ENCODE data around the gene SNTA1. TPM values are rescaled to one million over a fixed set of nuclear protein-coding genes. Genes with fewer than 3 reads are reported as not detected.

SNTA1 gene
- total RNA-seq, 4 donors from 2014 or later = 44.1 to 120 (median 95.6) TPM

GRCh38 chr20:33418033-33418432, 25.5 kb downstream of the SNTA1 start:
- DNase-seq (ENCODE audit: low spot score in 2 of 2) = no peak
- no peaks in the 10 kb centered on the region for H3K9me3 ChIP-seq
- no peak overlapping the region for H3K27ac ChIP-seq
- no peaks in the 10 kb centered on the region for H3K27me3 ChIP-seq
- TF ChIP-seq EP300 (IDR thresholded peaks at IDR 0.05) = no peak
- no peak for TF ChIP-seq POLR2A (IDR thresholded peaks at IDR 0.05)
- TF ChIP-seq, protein P1, sequence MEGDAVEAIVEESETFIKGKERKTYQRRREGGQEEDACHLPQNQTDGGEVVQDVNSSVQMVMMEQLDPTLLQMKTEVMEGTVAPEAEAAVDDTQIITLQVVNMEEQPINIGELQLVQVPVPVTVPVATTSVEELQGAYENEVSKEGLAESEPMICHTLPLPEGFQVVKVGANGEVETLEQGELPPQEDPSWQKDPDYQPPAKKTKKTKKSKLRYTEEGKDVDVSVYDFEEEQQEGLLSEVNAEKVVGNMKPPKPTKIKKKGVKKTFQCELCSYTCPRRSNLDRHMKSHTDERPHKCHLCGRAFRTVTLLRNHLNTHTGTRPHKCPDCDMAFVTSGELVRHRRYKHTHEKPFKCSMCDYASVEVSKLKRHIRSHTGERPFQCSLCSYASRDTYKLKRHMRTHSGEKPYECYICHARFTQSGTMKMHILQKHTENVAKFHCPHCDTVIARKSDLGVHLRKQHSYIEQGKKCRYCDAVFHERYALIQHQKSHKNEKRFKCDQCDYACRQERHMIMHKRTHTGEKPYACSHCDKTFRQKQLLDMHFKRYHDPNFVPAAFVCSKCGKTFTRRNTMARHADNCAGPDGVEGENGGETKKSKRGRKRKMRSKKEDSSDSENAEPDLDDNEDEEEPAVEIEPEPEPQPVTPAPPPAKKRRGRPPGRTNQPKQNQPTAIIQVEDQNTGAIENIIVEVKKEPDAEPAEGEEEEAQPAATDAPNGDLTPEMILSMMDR (IDR thresholded peaks at IDR 0.05) = no peak
- WGBS, 2 donors = 90 to 93% methylated on average over 3 of the region's 3 CpGs
- peaks cover 0 to 18% (median 0%) of the 10 kb centered on the region in 3 donors for H3K36me3 ChIP-seq
- H3K4me3 ChIP-seq = no peak overlapping the region
- H3K4me1 ChIP-seq = peaks cover 0 to 13% (median 2%) of the 10 kb centered on the region in 4 donors

DNA sequence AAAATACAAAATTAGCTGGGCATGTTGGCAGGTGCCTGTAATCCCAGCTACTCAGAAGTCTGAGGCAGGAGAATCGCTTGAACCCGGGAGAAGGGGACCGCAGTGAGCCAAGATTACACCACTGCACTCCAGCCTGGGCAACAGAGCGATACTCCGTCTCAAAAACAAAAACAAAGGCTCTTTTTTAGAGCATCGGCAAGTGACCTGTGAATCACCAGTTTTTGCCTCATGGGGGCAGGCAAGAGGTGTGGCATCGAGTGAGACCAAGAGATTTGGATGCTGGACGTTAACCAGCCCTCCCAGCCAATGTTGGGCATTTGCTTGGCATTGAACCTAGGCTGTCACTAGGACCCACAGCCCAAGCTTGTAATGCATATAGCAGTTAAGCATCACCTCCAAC, 27.6 kb downstream of the SNTA1 start:
- TF ChIP-seq, protein P1 (IDR thresholded peaks at IDR 0.05) = peak in 4 of 5 experiments; percentile 36 to 52 (median 44)
- no peak for TF ChIP-seq EP300 (IDR thresholded peaks at IDR 0.05)
- no peaks in the 10 kb centered on the region for H3K27me3 ChIP-seq
- peak in 1 of 2 donors; percentile 21 for DNase-seq (ENCODE audit: low spot score in 2 of 2)
- peak overlapping the region in 2 of 4 donors; percentile 4 to 40 for H3K27ac ChIP-seq
- 13 to 19% methylated on average over 8 of the region's 8 CpGs for WGBS, 2 donors
- H3K4me3 ChIP-seq = no peak overlapping the region
- H3K4me1 ChIP-seq = peaks cover 0 to 7% (median 0%) of the 10 kb centered on the region in 4 donors
- peaks cover 0 to 38% (median 7%) of the 10 kb centered on the region in 3 donors for H3K36me3 ChIP-seq
- no peaks in the 10 kb centered on the region for H3K9me3 ChIP-seq

- WGBS, 2 donors = 84 to 89% methylated on average over 3 of the region's 8 CpGs
- Histone ChIP-seq H3K4me1 (peaks cover 0 to 7% (median 0%) of the 10 kb centered on the region in 4 donors), H3K4me3 (no peak overlapping the region), H3K27me3 (no peaks in the 10 kb centered on the region), H3K9me3 (no peaks in the 10 kb centered on the region), H3K27ac (no peak overlapping the region), H3K36me3 (peaks cover 0 to 65% (median 7%) of the 10 kb centered on the region in 3 donors)
- TF ChIP-seq POLR2A (IDR thresholded peaks at IDR 0.05) = no peak
- TF ChIP-seq EP300 (IDR thresholded peaks at IDR 0.05) = no peak
- TF ChIP-seq, protein P1 (IDR thresholded peaks at IDR 0.05) = no peak
- DNase-seq (ENCODE audit: low spot score in 2 of 2) = no peak
Measured at GRCh38 chr20:33412484-33412838, 31.1 kb downstream of the SNTA1 start.

GRCh38 chr20:33411711-33412483, 31.7 kb downstream of the SNTA1 start:
- Histone ChIP-seq H3K4me1 (peaks cover 0 to 7% (median 0%) of the 10 kb centered on the region in 4 donors), H3K27ac (no peak overlapping the region), H3K27me3 (no peaks in the 10 kb centered on the region), H3K9me3 (no peaks in the 10 kb centered on the region), H3K36me3 (peaks cover 0 to 65% (median 10%) of the 10 kb centered on the region in 3 donors), H3K4me3 (no peak overlapping the region)
- 88 to 92% methylated on average over 7 of the region's 7 CpGs for WGBS, 2 donors
- DNase-seq (ENCODE audit: low spot score in 2 of 2) = no peak
- TF ChIP-seq POLR2A (IDR thresholded peaks at IDR 0.05) (no peak), EP300 (IDR thresholded peaks at IDR 0.05) (no peak)
- TF ChIP-seq, protein P1 (IDR thresholded peaks at IDR 0.05) = no peak

GRCh38 chr20:33411242-33411641, 32.3 kb downstream of the SNTA1 start:
- Histone ChIP-seq H3K9me3 (no peaks in the 10 kb centered on the region), H3K27ac (no peak overlapping the region), H3K4me3 (no peak overlapping the region), H3K27me3 (no peaks in the 10 kb centered on the region), H3K36me3 (peaks cover 0 to 71% (median 10%) of the 10 kb centered on the region in 3 donors), H3K4me1 (peaks cover 0 to 7% (median 0%) of the 10 kb centered on the region in 4 donors)
- 69 to 79% methylated on average over 7 of the region's 7 CpGs for WGBS, 2 donors
- no peak for DNase-seq (ENCODE audit: low spot score in 2 of 2)
- TF ChIP-seq EP300 (IDR thresholded peaks at IDR 0.05) = no peak
- TF ChIP-seq, protein P1 (IDR thresholded peaks at IDR 0.05) = no peak
- no peak for TF ChIP-seq POLR2A (IDR thresholded peaks at IDR 0.05)

All from tibial nerve (tissue), 4 donors.